ENCODE data around the gene HNF4A.

HNF4A gene

GRCh38 chr20:44427804-44428173, 72.3 kb downstream of the HNF4A start:
- no peak for DNase-seq

- no peak for DNase-seq
These were observed 72.9 kb downstream of the HNF4A start for GRCh38 chr20:44428174-44429016.

- no peak for DNase-seq
These were observed 73.5 kb downstream of the HNF4A start for GRCh38 chr20:44429017-44429339.

DNA sequence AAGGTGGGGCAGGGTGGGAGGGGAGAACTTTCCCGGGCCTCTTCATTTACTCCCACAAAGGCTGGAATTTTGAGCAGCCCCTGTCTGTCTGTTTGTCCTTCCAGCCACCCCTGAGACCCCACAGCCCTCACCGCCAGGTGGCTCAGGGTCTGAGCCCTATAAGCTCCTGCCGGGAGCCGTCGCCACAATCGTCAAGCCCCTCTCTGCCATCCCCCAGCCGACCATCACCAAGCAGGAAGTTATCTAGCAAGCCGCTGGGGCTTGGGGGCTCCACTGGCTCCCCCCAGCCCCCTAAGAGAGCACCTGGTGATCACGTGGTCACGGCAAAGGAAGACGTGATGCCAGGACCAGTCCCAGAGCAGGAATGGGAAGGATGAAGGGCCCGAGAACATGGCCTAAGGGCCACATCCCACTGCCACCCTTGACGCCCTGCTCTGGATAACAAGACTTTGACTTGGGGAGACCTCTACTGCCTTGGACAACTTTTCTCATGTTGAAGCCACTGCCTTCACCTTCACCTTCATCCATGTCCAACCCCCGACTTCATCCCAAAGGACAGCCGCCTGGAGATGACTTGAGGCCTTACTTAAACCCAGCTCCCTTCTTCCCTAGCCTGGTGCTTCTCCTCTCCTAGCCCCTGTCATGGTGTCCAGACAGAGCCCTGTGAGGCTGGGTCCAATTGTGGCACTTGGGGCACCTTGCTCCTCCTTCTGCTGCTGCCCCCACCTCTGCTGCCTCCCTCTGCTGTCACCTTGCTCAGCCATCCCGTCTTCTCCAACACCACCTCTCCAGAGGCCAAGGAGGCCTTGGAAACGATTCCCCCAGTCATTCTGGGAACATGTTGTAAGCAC, 74.1 kb downstream of the HNF4A start:
- DNase-seq = no peak

DNA sequence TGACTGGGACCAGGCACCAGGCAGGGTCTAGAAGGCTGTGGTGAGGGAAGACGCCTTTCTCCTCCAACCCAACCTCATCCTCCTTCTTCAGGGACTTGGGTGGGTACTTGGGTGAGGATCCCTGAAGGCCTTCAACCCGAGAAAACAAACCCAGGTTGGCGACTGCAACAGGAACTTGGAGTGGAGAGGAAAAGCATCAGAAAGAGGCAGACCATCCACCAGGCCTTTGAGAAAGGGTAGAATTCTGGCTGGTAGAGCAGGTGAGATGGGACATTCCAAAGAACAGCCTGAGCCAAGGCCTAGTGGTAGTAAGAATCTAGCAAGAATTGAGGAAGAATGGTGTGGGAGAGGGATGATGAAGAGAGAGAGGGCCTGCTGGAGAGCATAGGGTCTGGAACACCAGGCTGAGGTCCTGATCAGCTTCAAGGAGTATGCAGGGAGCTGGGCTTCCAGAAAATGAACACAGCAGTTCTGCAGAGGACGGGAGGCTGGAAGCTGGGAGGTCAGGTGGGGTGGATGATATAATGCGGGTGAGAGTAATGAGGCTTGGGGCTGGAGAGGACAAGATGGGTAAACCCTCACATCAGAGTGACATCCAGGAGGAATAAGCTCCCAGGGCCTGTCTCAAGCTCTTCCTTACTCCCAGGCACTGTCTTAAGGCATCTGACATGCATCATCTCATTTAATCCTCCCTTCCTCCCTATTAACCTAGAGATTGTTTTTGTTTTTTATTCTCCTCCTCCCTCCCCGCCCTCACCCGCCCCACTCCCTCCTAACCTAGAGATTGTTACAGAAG, 75.0 kb downstream of the HNF4A start:
- no peak for DNase-seq

DNA sequence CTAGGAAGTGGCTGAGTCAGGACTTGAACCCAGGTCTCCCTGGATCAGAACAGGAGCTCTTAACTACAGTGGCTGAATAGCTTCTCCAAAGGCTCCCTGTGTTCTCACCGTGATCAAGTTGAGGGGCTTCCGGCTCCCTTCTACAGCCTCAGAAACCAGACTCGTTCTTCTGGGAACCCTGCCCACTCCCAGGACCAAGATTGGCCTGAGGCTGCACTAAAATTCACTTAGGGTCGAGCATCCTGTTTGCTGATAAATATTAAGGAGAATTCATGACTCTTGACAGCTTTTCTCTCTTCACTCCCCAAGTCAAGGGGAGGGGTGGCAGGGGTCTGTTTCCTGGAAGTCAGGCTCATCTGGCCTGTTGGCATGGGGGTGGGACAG, 75.6 kb downstream of the HNF4A start:
- DNase-seq = no peak

GRCh38 chr20:44431502-44432234, 76.2 kb downstream of the HNF4A start:
- DNase-seq = no peak

GRCh38 chr20:44432618-44433577, 77.4 kb downstream of the HNF4A start:
- DNase-seq = no peak

- DNase-seq = no peak
These were observed 78.4 kb downstream of the HNF4A start for GRCh38 chr20:44433751-44434538.

GRCh38 chr20:44435630-44436335, 80.3 kb downstream of the HNF4A start:
- no peak for DNase-seq

- DNase-seq = no peak
These were observed 80.9 kb downstream of the HNF4A start for GRCh38 chr20:44436393-44436792.

DNA sequence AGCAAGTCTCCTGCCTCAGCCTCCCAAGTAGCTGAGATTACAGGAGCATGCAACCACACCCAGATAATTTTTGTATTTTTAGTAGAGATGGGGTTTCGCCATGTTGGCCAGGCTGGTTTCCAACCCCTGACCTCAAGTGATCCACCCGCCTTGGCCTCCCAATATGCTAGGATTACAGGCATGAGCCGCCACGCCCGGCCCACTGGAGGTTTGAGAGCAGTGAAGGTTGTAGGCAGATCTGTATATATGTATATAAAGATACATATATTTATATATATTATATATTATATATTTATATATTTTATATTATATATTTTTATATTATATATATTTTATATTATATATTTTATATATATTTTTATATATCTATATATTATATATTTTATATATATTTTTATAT, 82.0 kb downstream of the HNF4A start:
- DNase-seq = no peak

- DNase-seq = no peak
These were observed 83.3 kb downstream of the HNF4A start for GRCh38 chr20:44438782-44439181.

DNA sequence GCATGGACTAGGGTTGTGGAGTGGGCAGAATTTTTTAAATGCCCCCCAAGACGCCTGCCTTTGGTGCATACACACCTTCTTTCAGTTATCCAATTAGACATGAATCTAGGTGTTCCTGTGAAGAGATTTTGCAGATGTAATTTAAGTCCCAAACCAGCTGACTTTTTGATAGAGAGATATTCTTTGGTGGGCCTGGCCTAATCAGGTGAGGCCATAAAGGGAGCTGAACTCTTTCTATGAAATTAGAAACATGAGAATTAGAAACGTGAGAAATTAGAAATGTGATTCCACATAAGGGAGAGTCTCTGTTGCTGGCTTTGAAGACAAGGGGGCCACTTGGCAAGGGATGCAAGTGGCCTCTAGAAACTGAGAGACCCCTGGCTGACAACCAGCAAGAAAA, 83.8 kb downstream of the HNF4A start:
- no peak for DNase-seq

GRCh38 chr20:44442298-44443070, 87.0 kb downstream of the HNF4A start:
- no peak for DNase-seq

DNA sequence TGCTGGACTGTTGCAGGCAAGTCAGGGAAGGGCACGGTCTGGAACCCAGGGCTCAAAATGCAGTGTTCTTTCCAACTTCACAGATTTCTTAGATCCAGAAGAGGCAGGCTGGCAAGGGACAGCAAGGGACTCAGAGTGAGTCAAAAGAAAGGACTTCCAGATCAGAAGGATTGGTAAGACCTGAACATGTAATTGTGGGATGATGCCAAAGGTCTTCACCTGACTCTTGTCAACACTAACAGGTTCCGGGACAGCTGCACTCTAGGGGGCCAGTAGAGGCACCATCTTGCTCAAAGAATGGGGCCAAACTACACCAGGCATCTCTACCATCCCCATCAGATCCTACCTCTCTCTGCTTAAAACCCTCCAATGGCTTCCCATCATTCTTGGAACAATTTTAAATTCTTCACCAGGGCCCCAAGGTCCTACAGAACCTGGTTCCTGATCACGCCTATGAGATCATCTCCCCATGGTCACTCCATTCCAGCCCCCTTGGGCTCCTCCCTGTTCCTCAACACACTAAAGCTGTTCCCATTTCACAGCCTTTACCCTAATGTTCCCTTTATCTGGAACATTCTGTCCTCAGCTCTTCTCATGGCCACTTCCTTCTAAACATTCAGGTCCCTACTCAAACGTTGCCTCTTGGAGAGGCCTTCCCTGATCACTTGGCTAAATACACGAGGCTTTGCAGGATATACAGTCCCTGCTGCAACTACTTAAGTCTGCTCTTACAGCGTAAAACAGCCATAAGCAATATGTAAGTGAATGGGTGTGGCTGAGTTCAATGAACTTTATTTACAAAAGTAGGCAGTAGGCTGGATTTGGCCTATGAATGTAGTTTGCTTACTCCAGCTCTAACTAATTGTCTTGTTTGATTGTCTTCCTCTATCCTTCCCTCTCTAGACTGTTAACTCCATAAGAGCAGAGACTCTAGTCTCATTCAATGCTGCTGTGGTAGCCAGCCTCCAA, 90.5 kb downstream of the HNF4A start:
- no peak for DNase-seq

- no peak for DNase-seq
These were observed 92.4 kb downstream of the HNF4A start for GRCh38 chr20:44447827-44448419.
